ENCODE measurements around the gene SLC38A5.
"Not testable (repeated sequence)": the region's sequence is repeated elsewhere in the genome, so short reads cannot be mapped to it uniquely, and the experiment has no call there.

SLC38A5 gene

DNA sequence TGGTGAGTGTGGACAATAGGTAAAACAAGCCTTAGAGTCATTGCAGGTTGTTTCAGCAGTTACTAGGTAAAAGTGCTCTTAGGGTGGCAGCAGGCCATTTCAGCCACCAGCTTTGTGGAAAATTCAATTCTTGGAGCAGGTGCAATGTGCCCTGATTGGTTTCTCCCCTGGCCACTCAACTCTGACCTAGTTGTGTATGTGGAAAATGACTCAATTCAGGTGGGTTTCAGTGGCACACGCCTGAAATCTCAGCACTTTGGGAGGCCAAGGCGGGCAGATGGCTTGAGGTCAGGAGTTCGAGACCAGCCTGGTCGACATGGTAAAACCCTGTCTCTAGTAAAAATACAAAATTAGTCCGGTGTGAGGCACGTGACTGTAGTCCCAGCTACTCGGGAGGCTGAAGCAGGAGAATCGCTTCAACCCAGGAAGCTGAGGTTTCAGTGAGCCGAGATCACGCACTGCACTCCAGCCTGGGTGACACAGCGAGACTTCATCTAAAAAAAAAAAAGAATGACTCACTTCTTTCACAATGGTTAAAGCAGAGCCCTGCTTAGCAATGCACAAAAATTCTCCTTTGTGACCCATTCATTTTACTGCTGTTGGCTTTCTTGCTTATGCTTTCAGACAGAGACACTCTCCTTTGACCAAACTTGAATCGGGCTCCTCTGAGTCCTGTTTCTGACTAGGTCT lies 42.9 kb downstream of the SLC38A5 start:
- not testable (repeated sequence) for H3K79me2 ChIP-seq; H2AFZ ChIP-seq; H3K27me3 ChIP-seq (ENCODE audit: control insufficient read depth, insufficient read depth, low read length); H3K9me3 ChIP-seq (ENCODE audit: control insufficient read depth, low read length); H3K36me3 ChIP-seq (ENCODE audit: control insufficient read depth, insufficient read depth, low read length); H3K4me3 ChIP-seq (ENCODE audit: low read depth, low read length); H3K4me1 ChIP-seq; H3K4me2 ChIP-seq (ENCODE audit: low read length); H3K27ac ChIP-seq; H3K9ac ChIP-seq

DNA sequence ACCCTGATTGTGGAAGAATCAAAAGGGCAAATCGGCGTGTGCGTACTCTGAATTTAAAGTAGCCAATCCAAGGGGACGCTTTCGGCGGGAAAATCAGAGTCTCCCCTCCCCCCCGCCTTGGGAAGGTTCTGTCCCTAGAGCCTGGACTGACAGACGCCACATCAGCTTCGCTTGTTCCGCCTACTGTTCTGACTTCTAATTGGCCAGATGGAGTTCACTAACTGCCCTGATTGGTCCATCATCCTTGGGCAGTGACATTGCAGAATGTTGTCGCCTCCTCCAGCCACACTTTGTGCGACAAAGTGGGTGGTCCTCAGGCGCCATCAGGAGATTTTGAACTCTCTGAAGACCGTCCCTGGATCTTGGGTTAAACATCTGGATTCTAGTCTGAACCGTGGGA lies 58.2 kb downstream of the SLC38A5 start, which contains the start of gene SSX4B:
TSS of gene SSX4B (minus strand) at position 101 of the 400 bp plus-strand sequence. CDS start 588 bp downstream, outside the sequence.
- H3K36me3 ChIP-seq (ENCODE audit: control insufficient read depth, insufficient read depth, low read length); H3K9me3 ChIP-seq (ENCODE audit: control insufficient read depth, low read length); H3K4me2 ChIP-seq (ENCODE audit: low read length); H3K27me3 ChIP-seq (ENCODE audit: control insufficient read depth, insufficient read depth, low read length); H3K4me1 ChIP-seq; H3K79me2 ChIP-seq; H3K4me3 ChIP-seq (ENCODE audit: low read depth, low read length); H3K9ac ChIP-seq; H3K27ac ChIP-seq; H2AFZ ChIP-seq: not testable (repeated sequence)
